K562 (cell line): ENCODE measurements around the gene HEMGN. TPM values are rescaled to one million over a fixed set of nuclear protein-coding genes. Genes with fewer than 3 reads are reported as not detected.

Experiments
- AFF1 ChIP-seq, 2 experiments: fragments of 450-650 bp; IDR thresholded peaks; 2 replicates each; pipeline ENCODE4 v1.6.1; 2018; ENCODE audit warnings: mild to moderate bottlenecking in 2 of 2, low read depth in 1 of 2; ENCODE audit not compliant: partially characterized antibody in 2 of 2
- FOS ChIP-seq: IDR thresholded peaks from 3 replicates; pipeline ENCODE4 v1.6.1; 2011; ENCODE audit not compliant: insufficient read length; ENCODE audit errors: extremely low read depth
- KLF6 ChIP-seq: fragments of 250-450 bp; sonication (Bioruptor Pico); IDR thresholded peaks from 2 replicates; pipeline ENCODE4 v1.4.0; 2020; ENCODE audit warnings: mild to moderate bottlenecking, moderate library complexity, borderline replicate concordance
- PKNOX1 ChIP-seq: fragments of 450-650 bp; IDR thresholded peaks from 2 replicates; pipeline ENCODE4 v1.6.1; 2016
- SLC30A9 ChIP-seq: fragments of 250-450 bp; sonication (Bioruptor Pico); IDR thresholded peaks from 2 replicates; pipeline ENCODE4 v1.8.0; 2022; ENCODE audit warnings: mild to moderate bottlenecking, moderate library complexity
- SREBF2 ChIP-seq: sonication (generic); formaldehyde crosslinking; IDR thresholded peaks from 2 replicates; pipeline ENCODE4 v1.4.0; 2020; ENCODE audit warnings: mild to moderate bottlenecking, missing genetic modification reagents
- USF1 ChIP-seq: sonication (generic); formaldehyde crosslinking; IDR thresholded peaks from 2 replicates; pipeline ENCODE4 v1.9.0; 2022; ENCODE audit warnings: mild to moderate bottlenecking, missing genetic modification reagents
- ZBTB40 ChIP-seq, 2 experiments: fragments of 450-650 bp in 1 of 2; sonication (generic) in 1 of 2; formaldehyde crosslinking in 1 of 2; IDR thresholded peaks; 2 replicates each; pipeline versions ENCODE4 v1.7.1 to v1.9.0; 2016 to 2022; ENCODE audit warnings: inconsistent platforms in 1 of 2, mild to moderate bottlenecking in 1 of 2, missing genetic modification reagents in 1 of 2
- polyA plus RNA-seq, 8 experiments: library from polyadenylated mRNA; depleted of rRNA in 4 of 8; stranded (reverse) in 5 of 8; unstranded in 3 of 8; fragments of >200 nt; fragmentation: Nextera tagmentation in 2 of 8; fragmentation: Illumina TruSeq in 1 of 8; extraction: Ambion mirVana in 2 of 8; extraction: Trizol in 1 of 8; gene quantifications; 2 replicates each; pipeline versions ENCODE4 v1.2.1 to v1.2.3, GENCODE V29; 2011 to 2014; ENCODE audit warnings: inconsistent platforms in 1 of 8, missing spikeins in 1 of 8
- total RNA-seq, 7 experiments: library from RNA; depleted of rRNA in 6 of 7; stranded (reverse); fragments of >200 nt in 6 of 7; fragmentation: Illumina TruSeq in 2 of 7; extraction: Trizol in 2 of 7; gene quantifications; 2 replicates each; pipeline versions ENCODE4 v1.2.1 to v1.2.3, GENCODE V29; 2011 to 2021; ENCODE audit warnings: low replicate concordance in 1 of 7

The HEMGN gene
- total and polyA plus RNA-seq, 9 of the 15 experiments (the other 6 are each of a cell fraction or from before 2014, with no cell fraction given), result 56.3 to 258 (median 137) TPM

GRCh38 chr9:97982683-97983588 lies 45.0 kb upstream of the HEMGN start, which contains the start of gene ANP32B (continued):
- no peak for TF ChIP-seq ZBTB40 (IDR thresholded peaks at IDR 0.05)
- TF ChIP-seq ZBTB40 (CRISPR knock-in tag; IDR thresholded peaks at IDR 0.05), result no peak; the same call in 1 of the 2 replicates
- no peak for TF ChIP-seq AFF1 (IDR thresholded peaks at IDR 0.05; ENCODE audit: low read depth in 1 of 2, partially characterized antibody in 2 of 2)
- TF ChIP-seq FOS, result no peak
- peak; percentile 56 for TF ChIP-seq USF1
- TF ChIP-seq SREBF2 (CRISPR knock-in tag), result no peak
- TF ChIP-seq PKNOX1, result no peak
- TF ChIP-seq KLF6, result peak; percentile 80; the same call in 1 of the 2 replicates
- no peak for TF ChIP-seq SLC30A9 (CRISPR knock-in tag)
